Smooth muscle cell of the brain vasculature (primary cell): ENCODE measurements around the gene GALNTL6.
"Not testable (repeated sequence)": the region's sequence is repeated elsewhere in the genome, so short reads cannot be mapped to it uniquely, and the experiment has no call there.

Source experiments
- DNase-seq: peaks from one replicate; pipeline ENCODE4 v3.0.0-alpha.2; 2012; ENCODE audit warnings: low read depth, low spot score

The GALNTL6 gene

DNA sequence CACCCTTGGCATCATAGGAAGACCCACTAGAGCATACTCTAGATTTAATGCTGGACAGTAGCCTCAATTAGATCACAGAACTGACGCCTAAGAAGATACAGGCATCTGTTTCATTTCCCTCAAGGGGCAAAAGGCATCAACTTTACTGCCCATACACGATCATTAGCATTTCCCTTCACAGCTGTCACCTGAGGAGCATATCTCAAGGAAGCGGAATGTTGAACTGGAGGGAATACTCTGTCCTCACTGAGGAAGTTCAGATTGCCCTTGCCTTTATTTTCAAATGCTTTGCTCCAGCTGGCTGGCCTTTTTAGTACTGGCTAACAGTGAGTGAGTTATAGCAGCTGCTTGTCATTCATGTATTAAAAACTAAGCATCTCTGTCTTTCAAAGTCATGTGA, 847.0 kb downstream of the GALNTL6 start:
- DNase-seq, result no peak

DNA sequence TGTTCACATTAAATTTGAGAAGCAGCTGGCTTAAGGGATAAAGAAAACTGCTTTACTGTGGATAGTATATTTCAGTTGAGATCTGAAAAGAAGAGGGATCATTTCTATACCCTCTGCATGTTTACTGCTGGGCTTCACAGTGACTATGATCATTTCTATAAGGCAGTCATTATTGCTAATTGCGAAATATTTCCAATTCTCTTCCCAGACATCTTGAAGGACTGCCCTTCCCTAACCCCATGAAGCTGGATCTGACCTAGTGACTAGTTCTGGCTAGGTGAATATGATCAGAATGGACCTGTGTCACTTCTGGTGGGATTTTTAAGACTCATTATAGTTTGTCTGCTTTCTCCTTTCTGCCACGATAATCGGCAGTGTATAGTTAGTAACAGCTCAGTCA, 848.9 kb downstream of the GALNTL6 start:
- no peak for DNase-seq

- DNase-seq, result no peak
Measured at GRCh38 chr4:172666711-172667368, 853.6 kb downstream of the GALNTL6 start.

- no peak for DNase-seq
Measured at GRCh38 chr4:172674811-172675210, 861.6 kb downstream of the GALNTL6 start.

GRCh38 chr4:172675232-172675631, 862.0 kb downstream of the GALNTL6 start:
- no peak for DNase-seq

DNA sequence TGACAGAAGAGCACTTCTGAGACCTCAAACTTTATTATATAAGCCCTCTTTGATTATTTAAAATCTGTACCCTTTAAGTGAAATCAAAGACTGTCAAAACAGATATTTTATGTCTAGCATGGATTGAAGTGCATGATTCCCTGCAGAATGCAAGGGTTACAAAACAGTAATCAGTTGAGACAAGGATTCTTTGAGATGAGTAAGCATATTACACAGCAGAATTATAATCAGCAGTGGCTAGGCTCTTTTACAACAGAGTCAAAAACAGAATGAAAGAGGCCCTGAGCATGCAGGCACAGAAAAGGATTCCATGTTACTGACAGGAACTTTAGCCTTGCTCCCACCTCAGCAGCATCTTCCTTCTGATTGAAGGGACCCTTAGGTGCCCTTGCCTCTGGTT, 867.5 kb downstream of the GALNTL6 start:
- no peak for DNase-seq

- DNase-seq, result no peak
Measured at GRCh38 chr4:172683021-172683420, 869.8 kb downstream of the GALNTL6 start.

DNA sequence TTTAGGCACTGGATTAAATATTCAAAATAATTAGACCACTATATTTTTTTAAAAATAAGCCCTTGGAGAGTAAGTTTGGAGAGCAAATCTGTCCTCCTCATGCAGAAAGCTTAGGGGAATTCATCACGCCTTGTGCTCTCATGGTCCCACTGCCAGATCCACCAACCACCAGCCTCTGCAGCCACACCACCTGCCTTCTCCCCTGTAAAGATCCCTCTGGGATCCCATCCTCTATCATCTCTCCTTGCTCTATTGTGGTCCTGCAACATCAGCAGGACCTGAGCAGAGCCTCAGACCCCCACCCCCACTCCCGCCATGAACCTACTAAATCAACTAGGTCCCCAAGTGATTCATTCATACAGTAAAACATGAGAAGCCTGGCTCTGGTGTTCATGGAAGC, 872.8 kb downstream of the GALNTL6 start:
- no peak for DNase-seq

GRCh38 chr4:172688534-172688933, 875.3 kb downstream of the GALNTL6 start:
- no peak for DNase-seq

- DNase-seq, result no peak
Measured at GRCh38 chr4:172691552-172691951, 878.3 kb downstream of the GALNTL6 start.

DNA sequence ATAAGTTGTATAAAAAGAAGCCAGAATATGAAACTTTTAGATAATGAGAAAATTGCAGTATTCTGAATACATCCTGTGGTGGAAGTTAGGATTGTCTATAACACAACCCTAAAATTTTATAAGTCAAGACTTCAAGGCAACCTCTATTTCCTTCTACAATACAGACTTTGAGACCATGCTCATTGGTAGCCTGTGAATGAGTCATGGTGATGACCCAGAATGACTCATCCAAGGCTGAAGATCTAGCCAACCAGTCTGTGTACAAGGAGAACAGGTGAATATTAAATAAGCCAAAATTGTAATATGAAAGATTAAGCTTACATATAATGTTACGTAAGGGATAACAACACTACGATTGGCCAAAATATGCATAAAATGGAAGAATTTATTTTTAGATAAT, 879.5 kb downstream of the GALNTL6 start:
- no peak for DNase-seq

GRCh38 chr4:172698256-172698655, 885.1 kb downstream of the GALNTL6 start:
- no peak for DNase-seq

GRCh38 chr4:172705565-172705964, 892.4 kb downstream of the GALNTL6 start:
- no peak for DNase-seq

DNA sequence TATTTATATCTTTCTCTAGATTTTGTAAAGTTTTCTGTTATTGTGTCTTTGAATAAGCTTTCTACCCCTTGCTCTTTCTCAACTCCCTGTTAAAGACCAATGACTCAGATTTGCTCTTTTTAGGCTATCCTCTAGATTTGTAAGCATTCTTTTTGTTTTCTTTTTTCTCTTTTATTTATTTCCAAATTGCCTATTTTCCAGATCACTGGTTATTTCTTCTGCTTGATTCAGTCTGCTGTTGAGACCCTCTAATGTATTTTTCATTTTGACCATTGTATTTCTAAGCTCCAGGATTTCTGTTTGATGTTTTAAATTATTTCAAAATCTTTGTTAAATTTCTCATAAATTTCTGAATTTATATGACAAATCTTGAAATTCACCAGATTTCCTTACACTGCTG, 892.8 kb downstream of the GALNTL6 start:
- no peak for DNase-seq

- no peak for DNase-seq
Measured at GRCh38 chr4:172707622-172708021, 894.4 kb downstream of the GALNTL6 start.

GRCh38 chr4:172708184-172708583, 895.0 kb downstream of the GALNTL6 start:
- no peak for DNase-seq

- DNase-seq, result no peak
Measured at GRCh38 chr4:172709376-172709775, 896.2 kb downstream of the GALNTL6 start.

GRCh38 chr4:172716291-172716690, 903.1 kb downstream of the GALNTL6 start:
- DNase-seq, result no peak

- DNase-seq, result no peak
Measured at GRCh38 chr4:172721659-172722058, 908.5 kb downstream of the GALNTL6 start.

DNA sequence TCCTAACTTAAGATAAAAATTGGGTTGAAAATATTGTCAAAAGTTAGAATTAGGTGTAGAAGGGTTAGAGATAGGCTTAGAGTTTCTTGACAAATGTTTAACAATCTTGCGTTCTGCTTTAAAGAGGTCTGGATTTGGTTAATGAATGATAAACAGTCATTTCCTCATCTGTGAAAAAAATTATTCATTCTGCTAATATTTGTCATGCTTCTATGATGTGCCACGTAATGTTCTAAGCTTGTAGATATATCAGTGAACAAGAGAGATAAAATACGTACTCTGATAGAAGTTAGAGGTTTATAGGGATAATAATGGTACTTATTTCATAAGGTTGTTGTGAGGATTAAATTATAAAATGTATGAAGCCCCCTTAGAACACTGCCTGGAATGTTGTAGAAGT, 912.4 kb downstream of the GALNTL6 start:
- DNase-seq, result no peak

- no peak for DNase-seq
Measured at GRCh38 chr4:172726001-172726423, 912.8 kb downstream of the GALNTL6 start.

DNA sequence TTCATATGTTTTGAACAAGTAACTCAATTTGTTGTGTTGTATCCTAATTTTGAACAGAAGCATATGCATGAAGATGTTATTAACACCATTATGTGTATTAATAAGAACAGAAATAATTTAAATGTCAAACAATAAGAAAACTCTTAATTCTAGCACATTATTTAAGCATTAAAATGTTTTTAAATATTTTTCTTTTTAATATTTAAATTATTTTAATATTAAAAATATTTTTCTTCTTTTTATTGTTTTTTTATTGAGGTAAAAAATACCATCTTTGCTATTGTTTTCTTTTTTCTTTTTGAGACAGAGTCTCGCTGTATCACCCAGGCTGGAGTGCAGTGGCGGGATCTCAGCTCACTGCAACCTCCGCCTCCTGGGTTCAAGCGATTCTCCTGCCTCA, 914.4 kb downstream of the GALNTL6 start:
- DNase-seq, result no peak

GRCh38 chr4:172733645-172734044, 920.4 kb downstream of the GALNTL6 start:
- DNase-seq, result not testable (repeated sequence)

DNA sequence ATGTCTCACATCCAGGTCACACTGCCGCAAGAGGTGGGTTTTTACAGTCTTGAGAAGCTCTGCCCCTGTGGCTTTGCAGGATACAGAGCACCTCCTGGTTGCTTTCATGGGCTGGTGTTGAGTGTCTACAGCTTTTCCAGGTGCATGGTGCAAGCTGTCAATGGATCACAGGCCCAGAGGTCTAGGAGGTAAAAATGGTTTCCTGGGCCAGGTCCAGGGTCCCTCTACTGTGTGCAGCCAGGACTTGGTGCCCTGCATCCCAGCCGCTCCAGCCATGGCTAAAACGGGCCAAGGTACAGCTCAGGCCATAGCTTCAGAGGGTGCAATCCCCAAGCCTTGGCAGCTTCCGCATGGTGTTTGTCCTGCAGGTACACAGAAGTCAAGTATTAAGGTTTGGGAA, 921.4 kb downstream of the GALNTL6 start:
- no peak for DNase-seq
